Mesenchymal stem cell (in vitro differentiated cells and primary cell): ENCODE results near the gene WDR18.

Source experiments
- DNase-seq: peaks from one replicate; pipeline ENCODE4 v3.0.0-alpha.2; 2013
- H2AFZ ChIP-seq: one replicate; pipeline ENCODE4 v1.6.1; 2013; ENCODE audit warnings: low read depth, mild to moderate bottlenecking, control low read depth, inconsistent platforms, low read length, moderate library complexity
- H2AK5ac ChIP-seq: 2 replicates; pipeline ENCODE4 v1.6.1; 2013; ENCODE audit warnings: low read length, moderate library complexity, mild to moderate bottlenecking, inconsistent platforms; ENCODE audit not compliant: severe bottlenecking
- H2BK120ac ChIP-seq: one replicate; pipeline ENCODE4 v1.6.1; 2013; ENCODE audit warnings: low read depth, mild to moderate bottlenecking, inconsistent platforms, low read length, moderate library complexity
- H2BK12ac ChIP-seq, 2 experiments: one replicate each; pipeline ENCODE4 v1.6.1; 2013; ENCODE audit warnings: inconsistent platforms in 2 of 2, low read length in 2 of 2, mild to moderate bottlenecking in 2 of 2, moderate library complexity in 2 of 2, control low read depth in 1 of 2
- H2BK15ac ChIP-seq: one replicate; pipeline ENCODE4 v1.6.1; 2013; ENCODE audit warnings: mild to moderate bottlenecking, low read depth, inconsistent platforms; ENCODE audit not compliant: poor library complexity, severe bottlenecking
- H2BK5ac ChIP-seq: 2 replicates; pipeline ENCODE4 v1.6.1; 2013; ENCODE audit warnings: low read depth, mild to moderate bottlenecking, low read length, control low read depth, inconsistent platforms; ENCODE audit not compliant: poor library complexity, severe bottlenecking
- H3K14ac ChIP-seq, 2 experiments: one replicate each; pipeline ENCODE4 v1.6.1; 2013; ENCODE audit warnings: inconsistent platforms in 2 of 2, low read length in 2 of 2, control low read depth in 1 of 2, mild to moderate bottlenecking in 1 of 2, moderate library complexity in 1 of 2
- H3K18ac ChIP-seq, 2 experiments: one replicate each; pipeline ENCODE4 v1.6.1; 2013; ENCODE audit warnings: inconsistent platforms in 2 of 2, low read length in 2 of 2, control low read depth in 1 of 2, low read depth in 1 of 2, mild to moderate bottlenecking in 1 of 2
- H3K23ac ChIP-seq, 2 experiments: one replicate each; pipeline ENCODE4 v1.6.1; 2013; ENCODE audit warnings: inconsistent platforms in 2 of 2, low read length in 2 of 2, mild to moderate bottlenecking in 2 of 2, moderate library complexity in 2 of 2, control low read depth in 1 of 2
- H3K27ac ChIP-seq: 2 replicates; pipeline ENCODE4 v1.5.1; 2013; ENCODE audit warnings: mild to moderate bottlenecking, moderate library complexity, low read length, control low read depth, inconsistent platforms; ENCODE audit not compliant: poor library complexity, severe bottlenecking
- H3K27me3 ChIP-seq, 2 experiments: 2 replicates each; pipeline versions ENCODE4 v1.6.1 to v1.7.0; 2013; ENCODE audit warnings: low read length in 2 of 2, mild to moderate bottlenecking in 2 of 2, moderate library complexity in 2 of 2, control low read depth in 1 of 2, inconsistent platforms in 1 of 2; ENCODE audit not compliant: control insufficient read depth in 1 of 2, insufficient read depth in 1 of 2
- H3K36me3 ChIP-seq, 2 experiments: 2 replicates each; pipeline versions ENCODE4 v1.6.1 to v1.7.0; 2013; ENCODE audit warnings: low read length in 2 of 2, control low read depth in 1 of 2, inconsistent platforms in 1 of 2, low read depth in 1 of 2, mild to moderate bottlenecking in 1 of 2; ENCODE audit not compliant: insufficient read depth in 2 of 2, control insufficient read depth in 1 of 2
- H3K4ac ChIP-seq, 2 experiments: one replicate each; pipeline ENCODE4 v1.6.1; 2013; ENCODE audit warnings: inconsistent platforms in 2 of 2, low read length in 2 of 2, mild to moderate bottlenecking in 2 of 2, moderate library complexity in 2 of 2, control low read depth in 1 of 2, low read depth in 1 of 2
- H3K4me1 ChIP-seq: 2 replicates; pipeline ENCODE4 v1.6.1; 2013; ENCODE audit warnings: low read depth, low read length, control low read depth; ENCODE audit not compliant: control insufficient read depth, insufficient read depth
- H3K4me2 ChIP-seq: 2 replicates; pipeline ENCODE4 v1.6.1; 2013; ENCODE audit warnings: low read length, mild to moderate bottlenecking, inconsistent platforms; ENCODE audit not compliant: poor library complexity, severe bottlenecking
- H3K4me3 ChIP-seq, 2 experiments: 2 replicates each; pipeline versions ENCODE4 v1.5.1 to v1.7.0; 2013; ENCODE audit warnings: low read length in 2 of 2, mild to moderate bottlenecking in 2 of 2, control low read depth in 1 of 2, low read depth in 1 of 2; ENCODE audit not compliant: insufficient read depth in 1 of 2
- H3K79me1 ChIP-seq: replicated peaks from 2 replicates; pipeline ENCODE4 v1.6.1; 2013; ENCODE audit warnings: mild to moderate bottlenecking, control low read depth, low read length, inconsistent platforms; ENCODE audit not compliant: poor library complexity, severe bottlenecking
- H3K9ac ChIP-seq: 2 replicates; pipeline ENCODE4 v1.7.0; 2013; ENCODE audit warnings: mild to moderate bottlenecking, low read length, moderate library complexity
- H3K9me3 ChIP-seq: 2 replicates; pipeline ENCODE4 v1.7.0; 2013; ENCODE audit warnings: mild to moderate bottlenecking, low read length; ENCODE audit not compliant: control insufficient read depth
- H4K8ac ChIP-seq: one replicate; pipeline ENCODE4 v1.6.1; 2013; ENCODE audit warnings: inconsistent platforms, mild to moderate bottlenecking, low read length, moderate library complexity
- H4K91ac ChIP-seq: one replicate; pipeline ENCODE4 v1.6.1; 2013; ENCODE audit warnings: mild to moderate bottlenecking, low read length, inconsistent platforms
- WGBS: methylation state at CpG from one replicate; pipeline ENCODE4 v1.1.7; 2013; ENCODE audit warnings: mixed read lengths; 5-methylcytosine and 5-hydroxymethylcytosine counted together

The WDR18 gene

GRCh38 chr19:989381-990081 lies 5.4 kb downstream of the WDR18 start:
- H3K18ac ChIP-seq, result no peak overlapping the region
- no peak overlapping the region for H2BK5ac ChIP-seq
- H3K36me3 ChIP-seq, result peaks cover 30 to 82% of the 10 kb centered on the region in 2 experiments
- H3K4me1 ChIP-seq, result peaks cover 52% of the 10 kb centered on the region
- H3K4ac ChIP-seq, result no peak overlapping the region
- no peak overlapping the region for H2AK5ac ChIP-seq
- no peak overlapping the region for H2BK120ac ChIP-seq
- H3K27ac ChIP-seq, result no peak overlapping the region
- no peak for DNase-seq
- H2BK12ac ChIP-seq, result no peak overlapping the region
- no peak overlapping the region for H4K91ac ChIP-seq
- no peak overlapping the region for H3K4me2 ChIP-seq
- no peak overlapping the region for H2BK15ac ChIP-seq
- WGBS, result 95% methylated on average over 25 of the region's 25 CpGs
- no peak overlapping the region for H4K8ac ChIP-seq
- H3K23ac ChIP-seq, result no peak overlapping the region
- no peak overlapping the region for H3K9ac ChIP-seq
- no peak overlapping the region for H2AFZ ChIP-seq
- H3K4me3 ChIP-seq, result no peak overlapping the region
- H3K79me1 ChIP-seq, result peaks cover 10% of the 10 kb centered on the region
- H3K27me3 ChIP-seq, result no peaks in the 10 kb centered on the region
- H3K9me3 ChIP-seq, result no peaks in the 10 kb centered on the region
- H3K14ac ChIP-seq, result no peak overlapping the region

GRCh38 chr19:990119-990571 lies 6.0 kb downstream of the WDR18 start:
- no peak overlapping the region for H3K18ac ChIP-seq
- no peak overlapping the region for H4K8ac ChIP-seq
- H3K36me3 ChIP-seq, result peaks cover 30 to 88% of the 10 kb centered on the region in 2 experiments
- no peak overlapping the region for H3K4me3 ChIP-seq
- H4K91ac ChIP-seq, result no peak overlapping the region
- no peak overlapping the region for H2BK12ac ChIP-seq
- H3K4me2 ChIP-seq, result no peak overlapping the region
- no peak overlapping the region for H2AK5ac ChIP-seq
- H2BK120ac ChIP-seq, result no peak overlapping the region
- peaks cover 9% of the 10 kb centered on the region for H3K79me1 ChIP-seq
- H3K4me1 ChIP-seq, result peaks cover 50% of the 10 kb centered on the region
- no peak overlapping the region for H2BK15ac ChIP-seq
- H3K27me3 ChIP-seq, result peaks cover 0 to 1% of the 10 kb centered on the region in 2 experiments
- H2BK5ac ChIP-seq, result no peak overlapping the region
- no peak overlapping the region for H3K14ac ChIP-seq
- no peak for DNase-seq
- no peaks in the 10 kb centered on the region for H3K9me3 ChIP-seq
- no peak overlapping the region for H3K27ac ChIP-seq
- H3K9ac ChIP-seq, result no peak overlapping the region
- H2AFZ ChIP-seq, result no peak overlapping the region
- no peak overlapping the region for H3K4ac ChIP-seq
- no peak overlapping the region for H3K23ac ChIP-seq
- WGBS, result 87% methylated on average over 27 of the region's 27 CpGs

- Histone ChIP-seq H3K79me1 (peaks cover 9% of the 10 kb centered on the region), H3K9me3 (no peaks in the 10 kb centered on the region), H3K36me3 (peaks cover 30 to 91% of the 10 kb centered on the region in 2 experiments), H3K27ac (no peak overlapping the region), H2BK5ac (no peak overlapping the region), H3K4me2 (no peak overlapping the region), H2BK15ac (no peak overlapping the region), H2AFZ (no peak overlapping the region), H4K91ac (no peak overlapping the region), H4K8ac (no peak overlapping the region), H3K4me1 (peaks cover 56% of the 10 kb centered on the region), H2BK120ac (no peak overlapping the region), H2AK5ac (no peak overlapping the region), H3K4me3 (no peak overlapping the region), H3K14ac (no peak overlapping the region), H3K4ac (no peak overlapping the region), H3K27me3 (peaks cover 2 to 5% of the 10 kb centered on the region in 2 experiments), H2BK12ac (no peak overlapping the region), H3K18ac (no peak overlapping the region), H3K9ac (no peak overlapping the region), H3K23ac (no peak overlapping the region)
- 95% methylated on average over 23 of the region's 23 CpGs for WGBS
- DNase-seq, result no peak
These were observed 6.6 kb downstream of the WDR18 start for GRCh38 chr19:990746-991145.

GRCh38 chr19:991174-991931 lies 7.2 kb downstream of the WDR18 start:
- H2BK120ac ChIP-seq, result no peak overlapping the region
- H2AFZ ChIP-seq, result no peak overlapping the region
- no peak overlapping the region for H4K91ac ChIP-seq
- WGBS, result 93% methylated on average over 26 of the region's 47 CpGs
- peak; percentile 56 for DNase-seq
- no peak overlapping the region for H3K4me3 ChIP-seq
- no peak overlapping the region for H3K4ac ChIP-seq
- no peak overlapping the region for H2BK15ac ChIP-seq
- no peak overlapping the region for H3K23ac ChIP-seq
- no peak overlapping the region for H3K27ac ChIP-seq
- H3K18ac ChIP-seq, result no peak overlapping the region
- peaks cover 9% of the 10 kb centered on the region for H3K79me1 ChIP-seq
- no peak overlapping the region for H3K4me2 ChIP-seq
- no peak overlapping the region for H4K8ac ChIP-seq
- H3K9ac ChIP-seq, result no peak overlapping the region
- H3K27me3 ChIP-seq, result peaks cover 8 to 12% of the 10 kb centered on the region in 2 experiments
- H3K36me3 ChIP-seq, result peaks cover 26 to 87% of the 10 kb centered on the region in 2 experiments
- H2BK5ac ChIP-seq, result no peak overlapping the region
- no peaks in the 10 kb centered on the region for H3K9me3 ChIP-seq
- H3K4me1 ChIP-seq, result peaks cover 62% of the 10 kb centered on the region
- no peak overlapping the region for H3K14ac ChIP-seq
- no peak overlapping the region for H2BK12ac ChIP-seq
- H2AK5ac ChIP-seq, result no peak overlapping the region
